GM12874 (cell line): ENCODE measurements around the gene NFATC1.

Experiments used
- TF ChIP-seq, protein P1 (sequence below): IDR thresholded peaks from 2 replicates; pipeline ENCODE4 v1.5.1; 2011; ENCODE audit warnings: low read depth, mild to moderate bottlenecking, control low read depth, low read length, moderate library complexity; ENCODE audit not compliant: insufficient read depth

NFATC1 gene

DNA sequence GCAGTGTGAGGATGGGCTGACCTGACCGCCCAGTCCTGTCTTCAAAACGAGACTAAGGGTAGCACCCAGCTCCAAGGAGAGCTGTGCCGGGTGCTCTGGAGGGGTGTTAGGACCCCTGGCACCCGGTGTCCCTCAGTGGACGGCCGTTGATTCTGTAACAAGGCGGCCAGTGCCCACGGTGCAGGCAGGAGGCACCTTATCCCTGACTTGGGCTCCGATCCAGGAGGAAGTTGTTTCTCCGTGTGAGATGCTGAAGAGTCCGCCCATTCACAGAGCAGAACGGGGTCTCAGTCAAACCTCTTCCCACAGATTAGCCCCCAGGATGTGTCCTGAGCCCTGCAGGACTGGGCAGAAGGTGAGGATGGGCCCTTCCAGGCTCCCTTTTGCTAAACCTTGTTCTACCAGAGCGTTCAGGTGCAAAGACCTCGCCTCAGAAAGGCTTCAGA, 123.0 kb downstream of the NFATC1 start:
- TF ChIP-seq, protein P1, sequence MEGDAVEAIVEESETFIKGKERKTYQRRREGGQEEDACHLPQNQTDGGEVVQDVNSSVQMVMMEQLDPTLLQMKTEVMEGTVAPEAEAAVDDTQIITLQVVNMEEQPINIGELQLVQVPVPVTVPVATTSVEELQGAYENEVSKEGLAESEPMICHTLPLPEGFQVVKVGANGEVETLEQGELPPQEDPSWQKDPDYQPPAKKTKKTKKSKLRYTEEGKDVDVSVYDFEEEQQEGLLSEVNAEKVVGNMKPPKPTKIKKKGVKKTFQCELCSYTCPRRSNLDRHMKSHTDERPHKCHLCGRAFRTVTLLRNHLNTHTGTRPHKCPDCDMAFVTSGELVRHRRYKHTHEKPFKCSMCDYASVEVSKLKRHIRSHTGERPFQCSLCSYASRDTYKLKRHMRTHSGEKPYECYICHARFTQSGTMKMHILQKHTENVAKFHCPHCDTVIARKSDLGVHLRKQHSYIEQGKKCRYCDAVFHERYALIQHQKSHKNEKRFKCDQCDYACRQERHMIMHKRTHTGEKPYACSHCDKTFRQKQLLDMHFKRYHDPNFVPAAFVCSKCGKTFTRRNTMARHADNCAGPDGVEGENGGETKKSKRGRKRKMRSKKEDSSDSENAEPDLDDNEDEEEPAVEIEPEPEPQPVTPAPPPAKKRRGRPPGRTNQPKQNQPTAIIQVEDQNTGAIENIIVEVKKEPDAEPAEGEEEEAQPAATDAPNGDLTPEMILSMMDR: no peak

DNA sequence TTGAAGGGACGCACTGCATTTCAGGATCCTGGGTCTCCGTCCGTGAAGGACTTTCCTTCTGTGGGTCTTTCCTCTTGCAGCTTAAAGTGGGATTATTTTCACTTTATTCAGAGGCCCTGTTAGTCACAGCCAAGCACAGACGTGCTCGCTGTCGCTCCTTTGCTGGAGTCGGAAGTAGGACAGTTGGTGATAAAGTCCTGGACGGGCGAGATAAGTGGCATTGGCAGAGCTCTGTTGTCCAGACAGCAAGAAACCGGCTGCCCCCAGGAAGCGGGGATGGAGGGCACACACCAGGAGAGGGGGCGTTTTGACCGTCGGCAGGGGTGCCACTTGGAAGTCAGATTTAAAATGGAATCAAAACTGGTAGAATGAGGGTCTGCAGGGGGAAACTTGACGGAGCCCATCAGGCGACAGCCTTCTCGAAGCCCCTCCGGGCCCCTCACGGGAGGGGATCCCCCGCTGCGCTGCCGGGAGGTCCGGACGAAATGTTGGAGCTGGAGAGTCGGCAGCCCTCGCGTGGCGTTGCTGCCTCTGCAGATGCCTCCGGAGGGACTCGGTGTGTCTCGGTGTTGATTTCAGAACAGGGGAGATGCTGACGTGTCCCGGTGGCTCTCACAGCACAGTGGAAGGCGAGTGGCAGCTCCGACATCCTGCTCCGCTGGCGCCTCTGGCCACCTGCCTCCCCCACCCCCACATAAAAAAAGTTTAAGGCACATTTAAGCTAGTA, 124.2 kb downstream of the NFATC1 start:
- TF ChIP-seq, protein P1: no peak

DNA sequence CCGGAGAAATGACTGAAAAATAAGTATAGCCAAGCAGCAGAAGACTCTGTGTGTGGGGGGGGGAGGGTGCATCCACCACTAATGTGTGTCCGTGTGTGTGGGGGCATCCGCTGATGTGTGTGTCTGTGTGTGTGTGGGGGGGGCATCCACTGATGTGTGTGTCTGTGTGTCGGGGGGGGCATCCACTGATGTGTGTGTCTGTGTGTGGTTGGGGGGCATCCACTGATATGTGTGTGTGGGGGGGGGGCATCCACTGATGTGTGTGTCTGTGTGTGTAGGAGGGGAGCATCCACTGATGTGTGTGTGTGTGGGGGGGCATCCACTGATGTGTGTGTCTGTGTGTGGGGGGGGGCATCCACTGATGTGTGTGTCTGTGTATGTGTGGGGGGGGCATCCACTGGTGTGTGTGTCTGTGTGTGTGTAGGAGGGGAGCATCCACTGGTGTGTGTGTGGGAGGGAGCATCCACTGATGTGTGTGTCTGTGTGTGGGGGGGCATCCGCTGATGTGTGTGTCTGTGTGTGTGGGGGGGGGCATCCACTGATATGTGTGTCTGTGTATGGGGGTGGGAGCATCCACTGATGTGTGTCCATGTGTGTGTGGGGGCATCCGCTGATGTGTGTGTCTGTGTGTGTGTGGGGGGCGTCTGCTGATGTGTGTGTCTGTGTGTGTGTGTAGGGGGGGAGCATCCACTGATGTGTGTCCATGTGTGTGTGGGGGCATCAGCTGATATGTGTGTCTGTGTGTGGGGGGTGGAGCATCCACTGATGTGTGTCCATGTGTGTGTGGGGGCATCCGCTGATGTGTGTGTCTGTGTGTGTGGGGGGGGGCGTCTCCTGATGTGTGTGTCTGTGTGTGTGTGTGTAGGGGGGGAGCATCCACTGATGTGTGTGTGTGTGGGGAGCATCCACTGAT, 125.0 kb downstream of the NFATC1 start:
- TF ChIP-seq, protein P1: no peak

DNA sequence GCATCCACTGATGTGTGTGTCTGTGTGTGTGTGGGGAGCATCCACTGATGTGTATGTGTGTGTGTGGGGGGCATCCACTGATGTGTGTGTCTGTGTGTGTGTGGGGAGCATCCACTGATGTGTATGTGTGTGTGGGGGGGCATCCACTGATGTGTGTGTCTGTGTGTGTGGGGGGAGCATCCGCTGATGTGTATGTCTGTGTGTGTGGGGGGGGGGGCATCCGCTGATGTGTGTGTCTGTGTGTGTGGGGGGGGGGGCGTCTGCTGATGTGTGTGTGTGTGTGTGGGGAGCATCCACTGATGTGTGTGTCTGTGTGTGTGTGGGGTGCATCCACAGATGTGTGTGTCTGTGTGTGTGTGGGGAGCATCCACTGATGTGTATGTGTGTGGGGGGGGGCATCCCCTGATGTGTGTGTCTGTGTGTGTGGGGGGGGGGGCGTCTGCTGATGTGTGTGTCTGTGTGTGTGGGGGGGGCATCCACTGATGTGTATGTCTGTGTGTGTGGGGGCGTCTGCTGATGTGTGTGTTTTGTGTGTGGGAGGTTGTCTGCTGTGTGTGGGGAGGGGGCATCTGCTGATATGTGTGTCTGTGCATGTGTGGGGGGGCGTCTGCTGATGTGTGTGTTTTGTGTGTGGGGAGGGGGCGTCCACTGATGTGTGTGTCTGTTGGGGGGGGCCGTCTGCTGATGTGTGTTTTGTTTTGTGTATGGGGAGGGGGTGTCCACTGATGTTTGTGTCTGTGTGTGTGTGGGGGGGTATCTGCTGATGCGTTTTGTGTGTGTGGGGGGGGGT, 125.9 kb downstream of the NFATC1 start:
- TF ChIP-seq, protein P1: no peak

DNA sequence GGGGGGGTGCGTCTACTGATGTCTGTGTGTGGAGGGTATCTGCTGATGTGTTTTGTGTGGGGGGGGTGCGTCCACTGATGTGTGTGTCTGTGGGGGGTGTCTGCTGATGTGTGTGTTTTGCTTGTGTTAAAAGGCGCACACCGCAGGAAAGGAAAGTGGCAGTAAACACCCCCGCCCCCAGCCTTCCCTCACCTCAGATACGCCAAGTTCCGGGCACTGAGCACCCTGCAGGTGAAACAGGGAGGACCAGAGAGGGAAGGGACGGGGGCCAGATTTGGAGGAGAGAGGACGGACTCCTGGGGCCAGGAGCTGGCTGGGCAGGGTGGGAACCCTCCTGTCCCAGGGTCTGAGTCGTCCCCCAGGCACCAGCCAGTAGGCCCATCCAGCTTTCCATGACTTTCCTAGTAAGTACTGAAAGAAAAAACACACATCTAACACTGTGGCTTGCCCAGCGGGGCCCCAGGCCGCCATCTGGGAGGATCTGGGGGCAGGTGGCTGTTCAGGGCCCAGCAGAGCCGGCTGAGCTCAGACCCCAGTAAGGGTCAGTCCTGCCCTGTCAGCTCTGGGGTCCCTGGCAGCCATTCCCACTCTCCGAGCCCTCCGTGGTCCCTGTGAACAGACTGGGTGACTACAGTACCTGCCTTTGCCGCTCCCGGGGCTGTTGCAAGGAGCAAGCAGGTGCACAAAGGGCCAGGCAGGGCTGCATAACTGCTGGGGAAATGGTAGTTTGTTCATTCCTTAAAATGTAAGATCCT, 126.9 kb downstream of the NFATC1 start:
- TF ChIP-seq, protein P1: no peak

DNA sequence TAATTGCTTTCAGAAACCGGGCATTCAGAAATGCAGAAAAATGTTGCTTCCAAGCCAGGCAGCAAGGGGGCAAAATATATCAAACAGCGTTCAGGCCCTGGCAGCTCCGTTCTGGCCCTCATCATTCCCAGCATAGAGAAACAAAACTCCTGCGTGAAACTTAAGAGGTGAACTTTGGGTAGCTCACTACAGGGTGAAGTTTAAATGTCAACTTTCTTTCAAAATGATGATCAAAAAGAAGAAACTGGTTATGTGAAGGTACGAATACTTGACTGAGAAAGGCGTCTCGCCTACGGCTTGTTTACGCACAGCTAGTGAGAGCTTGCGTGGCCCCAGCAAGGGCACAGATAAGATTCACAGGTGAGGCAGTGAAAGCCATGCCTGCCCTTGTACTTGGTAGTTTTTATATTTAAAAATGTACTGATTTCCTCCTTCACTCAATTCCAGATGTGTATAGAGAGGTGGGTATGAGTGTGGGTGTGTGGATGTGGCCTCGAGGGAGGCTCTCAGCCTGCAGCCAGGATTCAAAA, 127.5 kb downstream of the NFATC1 start:
- TF ChIP-seq, protein P1: no peak
